ENCODE measurements around the gene HLA-DQA1. TPM values are rescaled to one million over a fixed set of nuclear protein-coding genes. Genes with fewer than 3 reads are reported as not detected.

Gene HLA-DQA1
- polyA plus RNA-seq, 4 donors, result 6.5 to 54.9 (median 31.5) TPM

DNA sequence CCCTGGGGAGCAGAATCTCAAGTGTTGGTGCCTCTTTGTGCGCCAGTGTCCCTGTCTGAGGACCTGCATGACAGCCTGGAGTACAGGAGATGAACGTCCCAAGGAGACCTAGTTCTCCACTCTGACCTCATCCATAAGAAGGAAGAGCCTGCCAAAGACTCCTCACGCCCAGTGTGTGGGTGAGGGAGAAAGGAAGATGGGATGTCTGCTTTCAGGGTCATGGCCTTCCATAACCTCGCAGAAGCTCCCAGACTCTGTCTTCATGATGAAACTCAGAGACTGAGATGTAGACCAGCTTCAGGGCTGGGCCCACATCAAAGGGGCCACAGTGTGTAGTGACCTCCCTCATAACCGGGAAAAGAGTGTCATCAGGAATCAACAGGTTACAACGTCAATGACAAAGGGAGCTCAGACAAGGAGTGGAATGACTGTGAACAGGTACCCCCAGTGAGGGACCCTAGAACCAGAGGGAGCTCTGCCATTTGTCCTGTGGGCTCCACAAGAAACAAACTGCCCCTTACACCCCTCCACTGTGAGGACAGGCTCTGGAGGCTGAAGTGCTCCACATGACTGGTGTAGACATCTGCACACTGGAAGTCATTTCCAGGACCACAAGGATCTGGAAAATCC is 21.2 kb downstream of the HLA-DQA1 start:
- peaks cover 0 to 4% (median 0%) of the 10 kb centered on the region in 3 donors for H3K36me3 ChIP-seq (ENCODE audit: control insufficient read depth in 3 of 3, insufficient read depth in 2 of 3, low read depth in 1 of 3, low read length in 3 of 3)
- H3K9me3 ChIP-seq (ENCODE audit: control insufficient read depth in 2 of 2, insufficient read depth in 1 of 2, low read depth in 1 of 2, low read length in 1 of 2), result no peaks in the 10 kb centered on the region
- no peaks in the 10 kb centered on the region for H3K27me3 ChIP-seq (ENCODE audit: control insufficient read depth in 3 of 3, insufficient read depth in 3 of 3, low read length in 3 of 3)
- H3K27ac ChIP-seq (ENCODE audit: low read depth in 1 of 3, low read length in 2 of 3), result no peak overlapping the region
- H3K4me3 ChIP-seq (ENCODE audit: low read depth in 1 of 3, low read length in 3 of 3), result no peak overlapping the region
- no peak for DNase-seq
- FAIRE-seq, result no peak
- no peaks in the 10 kb centered on the region for H3K4me1 ChIP-seq (ENCODE audit: control insufficient read depth in 3 of 3, insufficient read depth in 2 of 3, low read depth in 1 of 3, low read length in 2 of 3)
- 44 to 57% (median 54%) methylated on average over 6 of the region's 6 CpGs for WGBS, 3 donors

DNA sequence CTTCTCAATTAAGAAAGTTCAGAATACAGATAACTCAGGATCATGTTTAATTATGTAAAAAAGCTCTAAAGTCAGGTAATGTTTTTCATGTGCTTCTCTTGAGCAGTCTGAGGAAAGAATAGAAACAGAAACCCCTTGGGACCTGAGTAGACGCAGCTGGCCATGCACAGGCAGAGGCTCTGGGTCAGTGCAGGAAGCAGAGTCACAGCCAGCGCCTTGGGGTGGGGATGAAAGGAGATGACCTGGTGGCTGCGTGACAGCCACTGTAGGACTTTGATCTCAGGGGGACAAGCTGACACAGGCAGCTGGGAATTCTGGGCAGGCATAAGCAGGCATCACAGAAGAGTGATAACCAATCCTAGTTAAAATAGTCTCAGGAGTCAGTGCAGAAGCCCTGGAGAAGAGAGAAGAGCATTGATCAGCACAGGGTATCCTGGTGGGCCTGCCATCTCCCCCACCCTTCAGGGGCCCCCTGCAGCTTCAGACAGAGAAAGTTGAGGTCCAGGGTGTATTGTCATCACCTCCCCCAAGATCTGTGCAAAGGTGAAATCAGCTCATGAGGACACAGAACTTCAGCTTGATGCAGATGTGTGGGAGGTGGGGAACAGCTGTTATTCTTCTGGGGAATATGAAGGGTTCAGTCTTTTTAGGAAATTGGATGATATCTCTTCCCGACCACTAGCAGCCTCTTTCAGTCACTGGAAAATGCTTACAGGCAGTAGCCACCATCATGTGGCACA is 22.8 kb downstream of the HLA-DQA1 start:
- Histone ChIP-seq H3K4me1 (ENCODE audit: control insufficient read depth in 3 of 3, insufficient read depth in 2 of 3, low read depth in 1 of 3, low read length in 2 of 3) (peaks cover 0 to 2% (median 0%) of the 10 kb centered on the region in 3 donors), H3K9me3 (ENCODE audit: control insufficient read depth in 2 of 2, insufficient read depth in 1 of 2, low read depth in 1 of 2, low read length in 1 of 2) (no peaks in the 10 kb centered on the region), H3K4me3 (ENCODE audit: low read depth in 1 of 3, low read length in 3 of 3) (no peak overlapping the region), H3K27me3 (ENCODE audit: control insufficient read depth in 3 of 3, insufficient read depth in 3 of 3, low read length in 3 of 3) (peaks cover 0 to 4% (median 1%) of the 10 kb centered on the region in 3 donors), H3K27ac (ENCODE audit: low read depth in 1 of 3, low read length in 2 of 3) (no peak overlapping the region), H3K36me3 (ENCODE audit: control insufficient read depth in 3 of 3, insufficient read depth in 2 of 3, low read depth in 1 of 3, low read length in 3 of 3) (peaks cover 0 to 4% (median 0%) of the 10 kb centered on the region in 3 donors)
- FAIRE-seq, result no peak
- 42 to 55% (median 54%) methylated on average over 4 of the region's 4 CpGs for WGBS, 3 donors
- no peak for DNase-seq

DNA sequence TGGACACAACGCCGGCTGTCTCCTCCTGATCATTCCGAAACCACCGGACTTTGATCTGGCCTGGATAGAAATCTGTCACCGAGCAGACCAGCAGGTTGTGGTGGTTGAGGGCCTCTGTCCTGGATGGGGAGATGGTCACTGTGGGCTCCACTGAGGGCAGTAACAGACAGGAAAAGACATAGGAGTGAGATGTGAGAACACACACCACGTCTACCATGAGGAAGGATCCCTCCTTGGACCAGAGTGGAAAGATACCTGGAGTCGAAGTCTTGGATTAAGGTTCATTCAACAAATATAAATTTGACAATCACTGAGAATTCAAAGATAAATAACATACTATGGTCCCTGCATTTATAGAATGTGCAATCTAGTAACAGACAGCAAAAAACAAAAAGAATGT is 24.9 kb downstream of the HLA-DQA1 start:
- Histone ChIP-seq H3K27me3 (ENCODE audit: control insufficient read depth in 3 of 3, insufficient read depth in 3 of 3, low read length in 3 of 3) (peaks cover 0 to 6% (median 1%) of the 10 kb centered on the region in 3 donors), H3K27ac (ENCODE audit: low read depth in 1 of 3, low read length in 2 of 3) (no peak overlapping the region), H3K4me1 (ENCODE audit: control insufficient read depth in 3 of 3, insufficient read depth in 2 of 3, low read depth in 1 of 3, low read length in 2 of 3) (peaks cover 0 to 2% (median 0%) of the 10 kb centered on the region in 3 donors), H3K4me3 (ENCODE audit: low read depth in 1 of 3, low read length in 3 of 3) (no peak overlapping the region), H3K9me3 (ENCODE audit: control insufficient read depth in 2 of 2, insufficient read depth in 1 of 2, low read depth in 1 of 2, low read length in 1 of 2) (no peaks in the 10 kb centered on the region), H3K36me3 (ENCODE audit: control insufficient read depth in 3 of 3, insufficient read depth in 2 of 3, low read depth in 1 of 3, low read length in 3 of 3) (peaks cover 0 to 4% (median 0%) of the 10 kb centered on the region in 3 donors)
- no peak for FAIRE-seq
- WGBS, 3 donors, result 72 to 95% (median 78%) methylated on average over 7 of the region's 7 CpGs
- no peak for DNase-seq

DNA sequence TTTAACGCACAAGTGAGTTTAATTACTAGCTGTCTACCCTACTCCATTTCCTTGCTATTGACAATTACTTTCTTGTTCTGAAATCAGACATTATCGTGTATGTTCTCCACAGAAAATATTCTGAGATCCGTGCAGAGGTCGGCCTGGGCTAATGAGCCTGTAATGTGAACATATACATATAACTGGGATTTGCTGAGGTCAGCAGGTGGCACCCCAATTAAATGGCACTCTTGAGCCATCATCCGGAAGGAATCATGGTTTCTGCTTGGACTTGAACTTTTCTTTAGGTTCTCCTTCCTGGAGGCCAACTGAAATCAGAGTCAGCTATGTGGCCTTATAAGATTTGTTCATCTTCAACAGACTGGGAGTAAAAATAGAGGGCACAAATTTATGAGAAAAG is 25.6 kb downstream of the HLA-DQA1 start:
- FAIRE-seq (no peak), DNase-seq (no peak)
- Histone ChIP-seq H3K4me3 (ENCODE audit: low read depth in 1 of 3, low read length in 3 of 3) (no peak overlapping the region), H3K9me3 (ENCODE audit: control insufficient read depth in 2 of 2, insufficient read depth in 1 of 2, low read depth in 1 of 2, low read length in 1 of 2) (no peaks in the 10 kb centered on the region), H3K36me3 (ENCODE audit: control insufficient read depth in 3 of 3, insufficient read depth in 2 of 3, low read depth in 1 of 3, low read length in 3 of 3) (peaks cover 0 to 4% (median 0%) of the 10 kb centered on the region in 3 donors), H3K4me1 (ENCODE audit: control insufficient read depth in 3 of 3, insufficient read depth in 2 of 3, low read depth in 1 of 3, low read length in 2 of 3) (peaks cover 0 to 2% (median 0%) of the 10 kb centered on the region in 3 donors), H3K27me3 (ENCODE audit: control insufficient read depth in 3 of 3, insufficient read depth in 3 of 3, low read length in 3 of 3) (peaks cover 0 to 6% (median 1%) of the 10 kb centered on the region in 3 donors), H3K27ac (ENCODE audit: low read depth in 1 of 3, low read length in 2 of 3) (no peak overlapping the region)
- 77 to 92% (median 81%) methylated on average over 5 of the region's 5 CpGs for WGBS, 3 donors

DNA sequence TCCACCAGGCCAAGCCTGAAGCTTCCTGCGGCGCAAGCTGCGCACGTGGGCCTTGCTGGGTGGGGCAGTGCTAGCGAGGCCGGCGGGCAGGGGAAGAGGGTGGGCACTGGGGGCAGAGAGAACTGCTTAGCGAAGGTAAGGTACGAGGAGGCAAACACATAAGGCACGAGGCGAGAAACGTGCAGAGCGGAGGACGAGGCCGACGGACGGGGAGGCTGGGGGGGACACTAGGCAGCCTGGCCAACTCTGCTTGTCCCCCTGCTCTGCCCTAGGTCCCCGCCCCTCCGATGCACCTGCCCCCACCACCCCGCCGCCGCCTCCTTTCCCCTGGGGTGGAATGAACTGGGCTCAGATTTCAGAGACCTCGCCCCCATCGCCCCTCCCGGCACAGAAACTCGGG is 27.1 kb downstream of the HLA-DQA1 start:
- H3K4me1 ChIP-seq (ENCODE audit: control insufficient read depth in 3 of 3, insufficient read depth in 2 of 3, low read depth in 1 of 3, low read length in 2 of 3), result peaks cover 0 to 2% (median 0%) of the 10 kb centered on the region in 3 donors
- H3K36me3 ChIP-seq (ENCODE audit: control insufficient read depth in 3 of 3, insufficient read depth in 2 of 3, low read depth in 1 of 3, low read length in 3 of 3), result peaks cover 0 to 4% (median 0%) of the 10 kb centered on the region in 3 donors
- FAIRE-seq (no peak), DNase-seq (no peak)
- peaks cover 0 to 6% (median 1%) of the 10 kb centered on the region in 3 donors for H3K27me3 ChIP-seq (ENCODE audit: control insufficient read depth in 3 of 3, insufficient read depth in 3 of 3, low read length in 3 of 3)
- no peak overlapping the region for H3K27ac ChIP-seq (ENCODE audit: low read depth in 1 of 3, low read length in 2 of 3)
- 34 to 36% (median 34%) methylated on average over 16 to 26 of the region's 26 CpGs for WGBS, 3 donors
- no peaks in the 10 kb centered on the region for H3K9me3 ChIP-seq (ENCODE audit: control insufficient read depth in 2 of 2, insufficient read depth in 1 of 2, low read depth in 1 of 2, low read length in 1 of 2)
- H3K4me3 ChIP-seq (ENCODE audit: low read depth in 1 of 3, low read length in 3 of 3), result peak overlapping the region in 2 of 3 donors; percentile 50 to 84

DNA sequence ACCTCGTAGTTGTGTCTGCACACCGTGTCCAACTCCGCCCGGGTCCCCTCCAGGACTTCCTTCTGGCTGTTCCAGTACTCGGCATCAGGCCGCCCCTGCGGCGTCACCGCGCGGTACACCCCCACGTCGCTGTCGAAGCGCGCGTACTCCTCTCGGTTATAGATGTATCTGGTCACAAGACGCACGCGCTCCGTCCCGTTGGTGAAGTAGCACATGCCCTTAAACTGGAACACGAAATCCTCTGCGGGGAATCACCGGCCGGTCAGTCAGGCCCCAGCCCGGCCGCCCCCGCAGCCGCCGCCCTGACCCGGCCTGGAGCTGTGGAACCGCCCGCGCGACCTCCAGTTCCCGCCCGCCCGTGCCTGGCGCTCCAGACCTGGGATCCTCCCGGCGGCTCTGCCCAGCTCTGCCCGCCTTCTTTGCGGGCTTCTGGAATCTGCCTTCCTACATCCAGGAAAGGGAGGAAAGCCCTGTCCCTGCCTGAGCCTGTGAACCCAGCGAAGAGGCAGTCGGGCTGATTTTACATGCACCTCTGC is 27.7 kb downstream of the HLA-DQA1 start:
- Histone ChIP-seq H3K27ac (ENCODE audit: low read depth in 1 of 3, low read length in 2 of 3) (peak overlapping the region in 2 of 3 donors; percentile 78 to 99), H3K27me3 (ENCODE audit: control insufficient read depth in 3 of 3, insufficient read depth in 3 of 3, low read length in 3 of 3) (peaks cover 0 to 6% (median 1%) of the 10 kb centered on the region in 3 donors), H3K36me3 (ENCODE audit: control insufficient read depth in 3 of 3, insufficient read depth in 2 of 3, low read depth in 1 of 3, low read length in 3 of 3) (peaks cover 0 to 4% (median 0%) of the 10 kb centered on the region in 3 donors), H3K4me1 (ENCODE audit: control insufficient read depth in 3 of 3, insufficient read depth in 2 of 3, low read depth in 1 of 3, low read length in 2 of 3) (peaks cover 0 to 2% (median 0%) of the 10 kb centered on the region in 3 donors), H3K9me3 (ENCODE audit: control insufficient read depth in 2 of 2, insufficient read depth in 1 of 2, low read depth in 1 of 2, low read length in 1 of 2) (no peaks in the 10 kb centered on the region), H3K4me3 (ENCODE audit: low read depth in 1 of 3, low read length in 3 of 3) (peak overlapping the region in 2 of 3 donors; percentile 50 to 84)
- 0 to 2% (median 1%) methylated on average over 38 to 47 of the region's 47 CpGs for WGBS, 3 donors
- FAIRE-seq (no peak), DNase-seq (peak; percentile 40 to 43)

DNA sequence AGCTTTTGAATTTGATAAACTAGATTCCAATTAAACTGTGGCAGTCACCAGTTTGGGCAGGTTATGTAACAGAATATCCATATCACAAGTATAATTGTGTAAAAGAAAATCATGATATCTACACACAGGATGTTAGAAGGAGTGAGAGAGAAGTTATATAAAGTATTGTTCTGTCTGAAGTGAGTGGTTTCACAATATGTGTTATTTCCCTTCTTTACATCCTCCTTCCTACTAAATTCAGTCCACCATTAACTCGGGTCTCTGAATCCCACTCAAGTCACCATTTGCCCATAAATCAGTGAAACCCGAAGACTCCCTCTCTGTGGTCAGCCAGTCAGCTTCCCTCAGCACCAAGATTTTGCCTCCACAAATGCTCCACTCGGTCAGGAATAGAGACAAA is 28.5 kb downstream of the HLA-DQA1 start:
- 7 to 19% (median 9%) methylated on average over 3 of the region's 3 CpGs for WGBS, 3 donors
- peaks cover 0 to 2% (median 0%) of the 10 kb centered on the region in 3 donors for H3K4me1 ChIP-seq (ENCODE audit: control insufficient read depth in 3 of 3, insufficient read depth in 2 of 3, low read depth in 1 of 3, low read length in 2 of 3)
- no peaks in the 10 kb centered on the region for H3K9me3 ChIP-seq (ENCODE audit: control insufficient read depth in 2 of 2, insufficient read depth in 1 of 2, low read depth in 1 of 2, low read length in 1 of 2)
- H3K4me3 ChIP-seq (ENCODE audit: low read depth in 1 of 3, low read length in 3 of 3), result peak overlapping the region in 2 of 3 donors; percentile 51 to 84
- peak overlapping the region in 2 of 3 donors; percentile 96 to 99 for H3K27ac ChIP-seq (ENCODE audit: low read depth in 1 of 3, low read length in 2 of 3)
- H3K27me3 ChIP-seq (ENCODE audit: control insufficient read depth in 3 of 3, insufficient read depth in 3 of 3, low read length in 3 of 3), result peaks cover 0 to 6% (median 1%) of the 10 kb centered on the region in 3 donors
- no peak for FAIRE-seq
- peaks cover 0 to 2% (median 0%) of the 10 kb centered on the region in 3 donors for H3K36me3 ChIP-seq (ENCODE audit: control insufficient read depth in 3 of 3, insufficient read depth in 2 of 3, low read depth in 1 of 3, low read length in 3 of 3)
- DNase-seq, result no peak

Data from small intestine (tissue), 7 donors.